Endothelial cell of umbilical vein (primary cell): ENCODE results near the gene RBMS1. TPM values are rescaled to one million over a fixed set of nuclear protein-coding genes. Genes with fewer than 3 reads are reported as not detected.

Source experiments
- BruUV-seq: library from RNA; stranded (reverse); fragments of 400-500 nt; replicated peaks from 2 replicates; lab custom pipeline; 2021; lab: Mats Ljungman, UMichigan
- CTCF ChIA-PET: fragments of 300-600, 350-600 bp; sonication (Branson Sonifier 250); formaldehyde crosslinking; loops from one replicate; lab custom pipeline; 2021; ENCODE audit warnings: antibody characterized with exemption, inconsistent platforms; lab: Charles Lee
- POLR2A ChIA-PET: fragments of 300-600, 350-600 bp; sonication (Branson Sonifier 250); formaldehyde crosslinking; loops from one replicate; lab custom pipeline; 2021; ENCODE audit warnings: antibody characterized with exemption, inconsistent platforms; lab: Charles Lee
- DNase-seq: peaks from one replicate; pipeline ENCODE4 v3.0.0-alpha.2; 2011; ENCODE audit warnings: low read depth, low spot score
- FAIRE-seq: peaks from 2 replicates; lab custom pipeline; 2011; peaks lifted over from hg19 to GRCh38; lab: Jason Lieb, UNC
- H2AFZ ChIP-seq: 2 replicates; pipeline ENCODE4 v1.6.0; 2012; ENCODE audit warnings: low read depth, low read length, control low read depth, inconsistent platforms
- H3K27ac ChIP-seq: 2 replicates; pipeline ENCODE4 v1.5.1; 2011; ENCODE audit warnings: low read depth, mild to moderate bottlenecking, control low read depth, low read length, moderate library complexity; ENCODE audit not compliant: insufficient read depth
- H3K27me3 ChIP-seq, 2 experiments: 2 replicates each; pipeline versions ENCODE4 v1.6.0 to v1.6.1; 2011; ENCODE audit warnings: low read length in 2 of 2, mixed read lengths in 1 of 2; ENCODE audit not compliant: control insufficient read depth in 2 of 2, insufficient read depth in 2 of 2
- H3K36me3 ChIP-seq, 2 experiments: 2 replicates in 1 of 2; 3 replicates in 1 of 2; pipeline ENCODE4 v1.5.1; 2011; ENCODE audit warnings: low read length in 2 of 2, mild to moderate bottlenecking in 1 of 2, moderate library complexity in 1 of 2; ENCODE audit not compliant: control insufficient read depth in 2 of 2, insufficient read depth in 2 of 2; ENCODE audit errors: extremely low read depth in 1 of 2
- H3K4me1 ChIP-seq: 3 replicates; pipeline ENCODE4 v1.5.1; 2011; ENCODE audit warnings: mild to moderate bottlenecking, low read length; ENCODE audit not compliant: control insufficient read depth, insufficient read depth; ENCODE audit errors: extremely low read depth
- H3K4me2 ChIP-seq: 2 replicates; pipeline ENCODE4 v1.6.1; 2011; ENCODE audit warnings: low read length, control low read depth, mixed read lengths; ENCODE audit not compliant: insufficient read depth
- H3K4me3 ChIP-seq, 3 experiments: fragments of 200-600 bp in 1 of 3; sonication (generic), shearing (Covaris generic) in 1 of 3; replicated peaks in 1 of 3; 2 replicates each; pipeline ENCODE4 v1.5.1; 2011 to 2016; ENCODE audit warnings: control low read depth in 3 of 3, low read length in 3 of 3, mild to moderate bottlenecking in 2 of 3, inconsistent platforms in 1 of 3, low read depth in 1 of 3, moderate library complexity in 1 of 3; ENCODE audit not compliant: insufficient read depth in 1 of 3
- H3K79me2 ChIP-seq: 2 replicates; pipeline ENCODE4 v1.6.0; 2012; ENCODE audit warnings: low read length, inconsistent platforms; ENCODE audit not compliant: control insufficient read depth, insufficient read depth
- H3K9ac ChIP-seq: replicated peaks from 2 replicates; pipeline ENCODE3; 2011; ENCODE audit warnings: low read length, control low read depth; ENCODE audit not compliant: insufficient read depth; ENCODE audit errors: extremely low read depth
- H3K9me1 ChIP-seq: replicated peaks from 3 replicates; pipeline ENCODE4 v1.6.0; 2011; ENCODE audit warnings: mild to moderate bottlenecking, low read length; ENCODE audit not compliant: control insufficient read depth, insufficient read depth; ENCODE audit errors: extremely low read depth
- H3K9me3 ChIP-seq: replicated peaks from 2 replicates; pipeline ENCODE4 v1.5.1; 2012; ENCODE audit warnings: low read length, inconsistent platforms; ENCODE audit not compliant: control insufficient read depth, insufficient read depth
- H4K20me1 ChIP-seq: replicated peaks from 2 replicates; pipeline ENCODE3; 2011; ENCODE audit warnings: mild to moderate bottlenecking, low read length; ENCODE audit not compliant: control insufficient read depth, insufficient read depth; ENCODE audit errors: extremely low read depth
- EZH2 ChIP-seq: IDR thresholded peaks from 2 replicates; pipeline ENCODE4 v1.6.1; 2012; ENCODE audit warnings: borderline replicate concordance, low read depth, mild to moderate bottlenecking, moderate library complexity, low read length, inconsistent platforms; ENCODE audit not compliant: severe bottlenecking
- FOS ChIP-seq: IDR thresholded peaks from 2 replicates; pipeline ENCODE4 v1.6.1; 2011; ENCODE audit warnings: mild to moderate bottlenecking, low read length, moderate library complexity, borderline replicate concordance; ENCODE audit not compliant: insufficient read depth
- GATA2 ChIP-seq: IDR thresholded peaks from 2 replicates; pipeline ENCODE4 v1.7.0; 2011; ENCODE audit warnings: low read depth, mild to moderate bottlenecking, moderate library complexity, mixed read lengths, low read length; ENCODE audit not compliant: insufficient read length, insufficient read depth
- JUN ChIP-seq: IDR thresholded peaks from 2 replicates; pipeline ENCODE4 v1.6.1; 2011; ENCODE audit warnings: borderline replicate concordance, low read depth; ENCODE audit not compliant: insufficient read length, insufficient read depth
- MYC ChIP-seq: IDR thresholded peaks from one replicate; pipeline ENCODE4 v1.6.1; 2011; ENCODE audit warnings: mild to moderate bottlenecking, low read depth, low read length
- POLR2A ChIP-seq: IDR thresholded peaks from 2 replicates; pipeline ENCODE4 v1.6.1; 2012; ENCODE audit warnings: low read depth, mild to moderate bottlenecking, control low read depth, low read length
- POLR2AphosphoS5 ChIP-seq: IDR thresholded peaks from 2 replicates; pipeline ENCODE4 v1.6.1; 2012; ENCODE audit warnings: low read depth, mild to moderate bottlenecking, control low read depth, low read length, moderate library complexity; ENCODE audit not compliant: insufficient read depth
- dilution Hi-C: fragments of 300-500 bp; cut with MboI; formaldehyde crosslinking; loops from one replicate; pipeline ENCODE4 v1.15.0; 2019; ENCODE audit warnings: low sequenced_read_pairs; ENCODE audit not compliant: extremely low pct_ligation_motif_present
- intact Hi-C: fragments of 100-400 bp; cut with micrococcal nuclease; formaldehyde crosslinking; loops from one replicate; pipeline ENCODE4 v1.10.0; 2022
- polyA plus RNA-seq, 4 experiments: library from polyadenylated mRNA; depleted of rRNA in 3 of 4; stranded (reverse) in 3 of 4; unstranded in 1 of 4; fragments of >200 nt; gene quantifications; 2 replicates each; pipeline versions ENCODE4 v1.2.1 to v1.2.3, GENCODE V29; 2011 to 2012; ENCODE audit warnings: missing spikeins in 1 of 4
- total RNA-seq: library from RNA; stranded (reverse); gene quantifications from 2 replicates; pipeline ENCODE4 v1.2.3, GENCODE V29; 2021
- TF ChIP-seq, protein P1 (sequence below): IDR thresholded peaks from 2 replicates; pipeline ENCODE4 v1.6.1; 2011; ENCODE audit not compliant: insufficient read depth, insufficient read length
- TF ChIP-seq, protein P2 (sequence below), 2 donors: IDR thresholded peaks; 1 replicate in 1 of 2; 2 replicates in 1 of 2; pipeline ENCODE4 v1.5.1; 2011; ENCODE audit warnings: low read length in 2 of 2, mild to moderate bottlenecking in 2 of 2, moderate library complexity in 2 of 2, control low read depth in 1 of 2, inconsistent platforms in 1 of 2, low read depth in 1 of 2; ENCODE audit not compliant: insufficient read depth in 1 of 2; ENCODE audit errors: extremely low read depth in 1 of 2

Gene RBMS1
- total and polyA plus RNA-seq, 2 donors (not counting 3 experiments of a cell fraction or from before 2014, with no cell fraction given), result 60.0 to 93.3 TPM

DNA sequence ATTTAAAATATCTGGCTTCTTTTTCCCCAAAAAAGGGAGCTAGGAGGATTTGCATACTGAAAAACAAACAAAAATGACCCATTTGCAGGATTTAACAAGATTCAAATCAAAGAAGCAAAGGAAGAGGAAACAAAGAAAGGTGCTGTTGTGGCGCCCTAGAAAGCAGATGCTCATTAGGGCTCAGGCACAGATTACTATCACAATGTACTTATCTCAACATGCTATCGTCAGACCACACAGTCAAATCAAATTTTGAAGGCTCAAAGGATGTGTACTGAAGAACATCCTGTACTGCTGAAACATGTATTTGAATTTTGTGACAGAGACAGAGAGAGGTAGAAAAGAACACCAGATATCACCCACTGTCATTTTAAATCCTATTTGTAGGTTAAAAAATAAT is 10.9 kb downstream of the RBMS1 start:
- intact Hi-C loops, result no loop called here
- Histone ChIP-seq H3K79me2 (peaks cover 89% of the 10 kb centered on the region), H3K4me1 (no peaks in the 10 kb centered on the region), H4K20me1 (peaks cover 11% of the 10 kb centered on the region), H3K36me3 (no peaks in the 10 kb centered on the region), H3K9me3 (no peaks in the 10 kb centered on the region), H3K4me3 (no peak overlapping the region), H3K27ac (no peak overlapping the region), H3K4me2 (no peak overlapping the region), H3K9me1 (peaks cover 4% of the 10 kb centered on the region), H2AFZ (no peak overlapping the region), H3K9ac (no peak overlapping the region), H3K27me3 (no peaks in the 10 kb centered on the region)
- DNase-seq (no peak), FAIRE-seq (no peak)
- no TSS peak for BruUV-seq
- POLR2A ChIA-PET, result no interaction called here
- TF ChIP-seq EZH2, result no peak
- no peak for TF ChIP-seq FOS
- TF ChIP-seq, protein P1, sequence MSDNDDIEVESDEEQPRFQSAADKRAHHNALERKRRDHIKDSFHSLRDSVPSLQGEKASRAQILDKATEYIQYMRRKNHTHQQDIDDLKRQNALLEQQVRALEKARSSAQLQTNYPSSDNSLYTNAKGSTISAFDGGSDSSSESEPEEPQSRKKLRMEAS, result no peak
- no peak for TF ChIP-seq JUN
- TF ChIP-seq POLR2AphosphoS5, result no peak
- TF ChIP-seq POLR2A, result no peak
- no peak for TF ChIP-seq GATA2
- TF ChIP-seq, protein P2, sequence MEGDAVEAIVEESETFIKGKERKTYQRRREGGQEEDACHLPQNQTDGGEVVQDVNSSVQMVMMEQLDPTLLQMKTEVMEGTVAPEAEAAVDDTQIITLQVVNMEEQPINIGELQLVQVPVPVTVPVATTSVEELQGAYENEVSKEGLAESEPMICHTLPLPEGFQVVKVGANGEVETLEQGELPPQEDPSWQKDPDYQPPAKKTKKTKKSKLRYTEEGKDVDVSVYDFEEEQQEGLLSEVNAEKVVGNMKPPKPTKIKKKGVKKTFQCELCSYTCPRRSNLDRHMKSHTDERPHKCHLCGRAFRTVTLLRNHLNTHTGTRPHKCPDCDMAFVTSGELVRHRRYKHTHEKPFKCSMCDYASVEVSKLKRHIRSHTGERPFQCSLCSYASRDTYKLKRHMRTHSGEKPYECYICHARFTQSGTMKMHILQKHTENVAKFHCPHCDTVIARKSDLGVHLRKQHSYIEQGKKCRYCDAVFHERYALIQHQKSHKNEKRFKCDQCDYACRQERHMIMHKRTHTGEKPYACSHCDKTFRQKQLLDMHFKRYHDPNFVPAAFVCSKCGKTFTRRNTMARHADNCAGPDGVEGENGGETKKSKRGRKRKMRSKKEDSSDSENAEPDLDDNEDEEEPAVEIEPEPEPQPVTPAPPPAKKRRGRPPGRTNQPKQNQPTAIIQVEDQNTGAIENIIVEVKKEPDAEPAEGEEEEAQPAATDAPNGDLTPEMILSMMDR (IDR thresholded peaks at IDR 0.05; ENCODE audit: extremely low read depth in 1 of 2, insufficient read depth in 1 of 2, low read depth in 1 of 2, low read length in 2 of 2), result no peak
- TF ChIP-seq MYC, result no peak
- CTCF ChIA-PET, result interaction anchor here (1.0 kb wide), 1 partner anchor 9 kb away, joined by 3 read pairs; no protein-coding TSS in a partner anchor
- dilution Hi-C loops, result no loop called here
